HepG2 (cell line): Measurements from ENCODE around the gene ZBTB9. TPM values are rescaled to one million over a fixed set of nuclear protein-coding genes. Genes with fewer than 3 reads are reported as not detected.

Experiments used
- ATAC-seq: fragments of 200-7000 bp; cut with Tn5 transposase; 3 replicates; pipeline ENCODE4 v1.9.1; 2020; ENCODE audit warnings: mild to moderate bottlenecking, moderate library complexity
- BruUV-seq: library from RNA; stranded (reverse); fragments of 400-500 nt; replicated peaks from 2 replicates; lab custom pipeline; 2021; lab: Mats Ljungman, UMichigan
- CTCF ChIA-PET: fragments of 300-600 bp; formaldehyde crosslinking; extraction: SDS; loops from one replicate; lab custom pipeline; 2021; ENCODE audit warnings: low total read pairs, inconsistent platforms, low intra/inter-chr PET ratio; lab: Yijun Ruan, JAX
- POLR2A ChIA-PET: fragments of 350-600 bp; sonication (Branson Sonifier 250); formaldehyde crosslinking; loops from one replicate; lab custom pipeline; 2020; ENCODE audit warnings: antibody characterized with exemption, inconsistent platforms; lab: Yijun Ruan, JAX
- DNase-seq: peaks from one replicate; pipeline ENCODE4 v3.0.0-alpha.2; 2015; ENCODE audit warnings: low spot score
- FAIRE-seq: peaks from 3 replicates; lab custom pipeline; 2011; peaks lifted over from hg19 to GRCh38; lab: Jason Lieb, UNC
- H2AFZ ChIP-seq: one replicate; pipeline ENCODE4 v1.6.1; 2011; ENCODE audit warnings: low read length, inconsistent platforms
- H3K27ac ChIP-seq: fragments of 300-600 bp; 3 replicates; pipeline ENCODE4 v1.8.0; 2011; ENCODE audit warnings: mixed run types, mild to moderate bottlenecking, mixed read lengths, low read length, inconsistent platforms; ENCODE audit not compliant: insufficient read depth; ENCODE audit errors: extremely low read length
- H3K27me3 ChIP-seq, 2 experiments: fragments of 200-600 bp in 1 of 2; 2 replicates in 1 of 2; 3 replicates in 1 of 2; pipeline versions ENCODE4 v1.6.0 to v1.8.0; 2011; ENCODE audit warnings: low read length in 2 of 2, mild to moderate bottlenecking in 2 of 2, moderate library complexity in 2 of 2, inconsistent platforms in 1 of 2; ENCODE audit not compliant: insufficient read depth in 2 of 2, control insufficient read depth in 1 of 2
- H3K36me3 ChIP-seq, 2 experiments: fragments of 200-600 bp in 1 of 2; replicated peaks in 1 of 2; 2 replicates in 1 of 2; 3 replicates in 1 of 2; pipeline versions ENCODE4 v1.5.1 to v1.8.0; 2011; ENCODE audit warnings: low read length in 2 of 2, inconsistent platforms in 1 of 2; ENCODE audit not compliant: insufficient read depth in 2 of 2, control insufficient read depth in 1 of 2
- H3K4me1 ChIP-seq: 2 replicates; pipeline ENCODE4 v1.5.1; 2012; ENCODE audit warnings: low read length, inconsistent platforms; ENCODE audit not compliant: insufficient read depth
- H3K4me2 ChIP-seq: 2 replicates; pipeline ENCODE4 v1.6.0; 2011; ENCODE audit warnings: low read depth, low read length, inconsistent platforms
- H3K4me3 ChIP-seq, 3 experiments: fragments of 200-600 bp in 1 of 3; sonication (generic), shearing (Covaris generic) in 1 of 3; replicated peaks in 1 of 3; 2 replicates each; pipeline ENCODE4 v1.5.1; 2011 to 2016; ENCODE audit warnings: low read length in 3 of 3, inconsistent platforms in 2 of 3, low read depth in 2 of 3, mild to moderate bottlenecking in 2 of 3, control low read depth in 1 of 3, mixed read lengths in 1 of 3; ENCODE audit not compliant: insufficient read depth in 1 of 3
- H3K79me2 ChIP-seq: one replicate; pipeline ENCODE4 v1.6.1; 2011; ENCODE audit warnings: low read length, inconsistent platforms; ENCODE audit not compliant: insufficient read depth
- H3K9ac ChIP-seq: 2 replicates; pipeline ENCODE4 v1.6.0; 2011; ENCODE audit warnings: mild to moderate bottlenecking, low read depth, low read length, inconsistent platforms; ENCODE audit not compliant: insufficient read depth
- H3K9me3 ChIP-seq: 2 replicates; pipeline ENCODE4 v1.5.1; 2012; ENCODE audit warnings: mild to moderate bottlenecking, low read length
- H4K20me1 ChIP-seq: 2 replicates; pipeline ENCODE4 v1.6.0; 2011; ENCODE audit warnings: inconsistent platforms, mild to moderate bottlenecking, low read length, moderate library complexity; ENCODE audit not compliant: insufficient read depth
- LCORL ChIP-seq, 2 experiments: fragments of 450-650 bp in 1 of 2; sonication (generic) in 1 of 2; formaldehyde crosslinking in 1 of 2; IDR thresholded peaks; 2 replicates each; pipeline versions ENCODE4 v1.5.0 to v1.6.1; 2017 to 2020; ENCODE audit warnings: antibody characterized with exemption in 1 of 2, missing genetic modification reagents in 1 of 2
- MIER2 ChIP-seq: IDR thresholded peaks from 2 replicates; pipeline ENCODE4 v1.6.1; 2016; ENCODE audit warnings: missing biosample characterization, missing genetic modification reagents
- NR2F2 ChIP-seq: IDR thresholded peaks from 2 replicates; pipeline ENCODE4 v1.6.1; 2012; ENCODE audit warnings: low read depth, inconsistent platforms, borderline replicate concordance
- NRL ChIP-seq: sonication (generic); formaldehyde crosslinking; IDR thresholded peaks from 2 replicates; pipeline ENCODE4 v1.5.0; 2020; ENCODE audit warnings: missing genetic modification reagents, mild to moderate bottlenecking, moderate library complexity, borderline replicate concordance
- SAP130 ChIP-seq: IDR thresholded peaks from 2 replicates; pipeline ENCODE4 v1.6.1; 2016; ENCODE audit warnings: low read depth
- SPEN ChIP-seq: sonication (generic); formaldehyde crosslinking; IDR thresholded peaks from 2 replicates; pipeline ENCODE4 v1.5.1; 2020; ENCODE audit warnings: low read depth, mild to moderate bottlenecking, missing genetic modification reagents
- XBP1 ChIP-seq: sonication (generic); formaldehyde crosslinking; IDR thresholded peaks from 2 replicates; pipeline ENCODE4 v1.5.0; 2020; ENCODE audit warnings: missing genetic modification reagents
- ZBTB7B ChIP-seq: sonication (generic); formaldehyde crosslinking; IDR thresholded peaks from 2 replicates; pipeline ENCODE4 v1.4.0; 2020; ENCODE audit warnings: missing genetic modification reagents
- ZNF264 ChIP-seq: sonication (generic); formaldehyde crosslinking; IDR thresholded peaks from 2 replicates; pipeline ENCODE4 v1.4.0; 2020; ENCODE audit warnings: missing genetic modification reagents
- ZNF414 ChIP-seq: sonication (generic); formaldehyde crosslinking; IDR thresholded peaks from 2 replicates; pipeline ENCODE4 v1.5.0; 2020; ENCODE audit warnings: missing genetic modification reagents
- ZNF598 ChIP-seq: sonication (generic); formaldehyde crosslinking; IDR thresholded peaks from 2 replicates; pipeline ENCODE4 v1.5.1; 2020; ENCODE audit warnings: mild to moderate bottlenecking, missing genetic modification reagents, borderline replicate concordance
- ZNF83 ChIP-seq: sonication (generic); formaldehyde crosslinking; IDR thresholded peaks from 2 replicates; pipeline ENCODE4 v1.4.0; 2020; ENCODE audit warnings: missing genetic modification reagents, mild to moderate bottlenecking, borderline replicate concordance
- ZUFSP ChIP-seq: sonication (generic); formaldehyde crosslinking; IDR thresholded peaks from 2 replicates; pipeline ENCODE4 v1.9.0; 2021; ENCODE audit warnings: missing genetic modification reagents, mild to moderate bottlenecking, borderline replicate concordance
- WGBS: methylation state at CpG from one replicate; pipeline ENCODE4 v1.1.6; 2017; ENCODE audit warnings: low lambda C conversion rate; 5-methylcytosine and 5-hydroxymethylcytosine counted together
- in situ Hi-C: cut with HindIII; loops from 2 replicates; pipeline ENCODE4 v1.10.0; 2017; ENCODE audit warnings: low pct_unique_long_range_greater_than_20kb; ENCODE audit not compliant: extremely low pct_ligation_motif_present
- intact Hi-C: fragments of 100-400 bp; cut with micrococcal nuclease; formaldehyde crosslinking; loops from one replicate; pipeline ENCODE4 v1.10.0; 2022; ENCODE audit not compliant: unreplicated experiment
- polyA plus RNA-seq, 8 experiments: library from polyadenylated mRNA; depleted of rRNA in 3 of 8; stranded (reverse) in 7 of 8; unstranded in 1 of 8; fragments of >200 nt; fragmentation: Illumina TruSeq in 4 of 8; extraction: Trizol in 4 of 8; gene quantifications; 2 replicates each; pipeline versions ENCODE4 v1.2.1 to v1.2.3, GENCODE V29; 2011 to 2016; ENCODE audit warnings: low read depth in 4 of 8, missing spikeins in 1 of 8, mixed read lengths in 1 of 8; ENCODE audit not compliant: insufficient read depth in 1 of 8
- total RNA-seq, 5 experiments: library from RNA; depleted of rRNA; stranded (reverse); fragments of >200 nt; fragmentation: Illumina TruSeq; extraction: Trizol; gene quantifications; 2 replicates each; pipeline ENCODE4 v1.2.3, GENCODE V29; 2016; ENCODE audit warnings: low read depth in 1 of 5

The ZBTB9 gene
- total and polyA plus RNA-seq, 2 of the 13 experiments (the other 11 are each of a cell fraction or from before 2014, with no cell fraction given) = 5.3 to 9.2 TPM

- TF ChIP-seq ZNF598 (CRISPR knock-in tag) (no peak), NRL (CRISPR knock-in tag) (0 out of 2 replicates have a peak, but pooled peaks have one; percentile 29), ZNF414 (0 out of 2 replicates have a peak, but pooled peaks have one; percentile 16), ZBTB7B (CRISPR knock-in tag) (no peak), SAP130 (CRISPR knock-in tag) (no peak), XBP1 (CRISPR knock-in tag) (no peak), MIER2 (no peak), ZNF264 (no peak), SPEN (CRISPR knock-in tag) (no peak), ZNF83 (CRISPR knock-in tag) (no peak)
Measured at GRCh38 chr6:33428966-33429749, 25.2 kb upstream of the ZBTB9 start (continued).

DNA sequence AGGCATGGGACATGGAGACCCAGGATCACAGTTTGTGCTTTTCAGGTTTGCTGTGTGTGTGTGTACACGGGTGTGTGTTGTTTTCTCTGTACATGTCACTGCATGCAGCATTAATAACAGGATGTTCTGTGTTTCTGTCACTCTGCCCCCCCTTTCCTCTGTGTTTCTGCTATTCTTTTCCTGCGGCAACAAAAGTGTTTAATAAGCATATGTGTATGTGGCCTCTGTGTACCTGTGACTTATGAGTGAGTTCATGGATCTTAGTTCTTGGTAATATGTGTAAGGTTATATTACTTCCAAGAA, 24.7 kb upstream of the ZBTB9 start:
- no peaks in the 10 kb centered on the region for H3K36me3 ChIP-seq
- 10% methylated on average over 2 of the region's 2 CpGs for WGBS
- no peak overlapping the region for H2AFZ ChIP-seq
- H3K9ac ChIP-seq = no peak overlapping the region
- no peak for ATAC-seq
- peaks cover 51% of the 10 kb centered on the region for H3K4me1 ChIP-seq
- BruUV-seq = no TSS peak
- no peak for DNase-seq
- no peaks in the 10 kb centered on the region for H4K20me1 ChIP-seq
- ChIA-PET CTCF (no interaction called here), POLR2A (interaction anchor here (1.8 to 3.5 kb wide), 2 partner anchors 11 to 25 kb away, joined by 17 to 23 read pairs; partner anchors contain the start of genes CUTA, SYNGAP1 and ZBTB9)
- H3K79me2 ChIP-seq = no peaks in the 10 kb centered on the region
- no peak overlapping the region for H3K4me3 ChIP-seq
- in situ Hi-C loops = no loop called here
- FAIRE-seq = no peak
- intact Hi-C loops = no loop called here
- no peak overlapping the region for H3K4me2 ChIP-seq
- H3K9me3 ChIP-seq = no peaks in the 10 kb centered on the region
- no peak overlapping the region for H3K27ac ChIP-seq
- TF ChIP-seq ZUFSP (CRISPR knock-in tag) (no peak), NR2F2 (no peak), LCORL (IDR thresholded peaks at IDR 0.05) (no peak), LCORL (CRISPR knock-in tag; IDR thresholded peaks at IDR 0.05) (no peak)
- no peaks in the 10 kb centered on the region; a peak in 1 of 5 replicates for H3K27me3 ChIP-seq
